ENCODE measurements around the gene EOLA1.
"Not testable (repeated sequence)": the region's sequence is repeated elsewhere in the genome, so short reads cannot be mapped to it uniquely, and the experiment has no call there.

The EOLA1 gene

GRCh38 chrX:149518236-149518635 lies 22.6 kb upstream of the EOLA1 start:
- WGBS, 2 donors (ENCODE audit: extremely low coverage in 2 of 2, insufficient read length in 2 of 2, insufficient replicate concordance in 1 of 2), result no CpG with 5 or more reads among the region's 7 CpGs

GRCh38 chrX:149520636-149521277 lies 20.1 kb upstream of the EOLA1 start:
- H2BK12ac ChIP-seq (ENCODE audit: low read length); H3K14ac ChIP-seq (ENCODE audit: low read length); H2BK5ac ChIP-seq (ENCODE audit: low read length); H2BK120ac ChIP-seq (ENCODE audit: low read depth, low read length); H3K9ac ChIP-seq (ENCODE audit: low read depth, low read length, poor library complexity); H3K9me3 ChIP-seq (replicated peaks in 1 of 2; ENCODE audit: control insufficient read depth in 2 of 2, insufficient read depth in 1 of 2, low read depth in 1 of 2, low read length in 2 of 2); H3K4me2 ChIP-seq (ENCODE audit: insufficient read depth, low read length, poor library complexity, severe bottlenecking); H3K27me3 ChIP-seq (ENCODE audit: control insufficient read depth in 3 of 3, insufficient read depth in 3 of 3, low read depth in 1 of 3, low read length in 3 of 3); H3K23ac ChIP-seq (ENCODE audit: low read depth, low read length, poor library complexity); H4K8ac ChIP-seq (ENCODE audit: low read depth, low read length); H3K79me1 ChIP-seq (ENCODE audit: low read depth, low read length); DNase-seq (ENCODE audit: low spot score); H3K18ac ChIP-seq (ENCODE audit: low read length); H3K4me3 ChIP-seq (ENCODE audit: low read length in 2 of 2); H3K36me3 ChIP-seq (replicated peaks in 1 of 2; ENCODE audit: control insufficient read depth in 2 of 2, insufficient read depth in 2 of 2, low read length in 2 of 2); H3K4me1 ChIP-seq (ENCODE audit: control insufficient read depth in 2 of 2, insufficient read depth in 1 of 2, low read depth in 1 of 2, low read length in 2 of 2); H4K91ac ChIP-seq (ENCODE audit: low read depth, low read length, poor library complexity); H2AK5ac ChIP-seq (ENCODE audit: low read depth, low read length); H2AFZ ChIP-seq (ENCODE audit: low read length); H3K4ac ChIP-seq (ENCODE audit: low read length); H2BK15ac ChIP-seq (ENCODE audit: low read length); H3K27ac ChIP-seq (replicated peaks; ENCODE audit: low read length): not testable (repeated sequence)
- whole genome bisulfite sequencing, 2 donors (ENCODE audit: extremely low coverage in 2 of 2, insufficient read length in 2 of 2, insufficient replicate concordance in 1 of 2), result no CpG with 5 or more reads among the region's 3 CpGs

More at GRCh38 chrX:149518236-149518635, 22.6 kb upstream of the EOLA1 start:
- Histone ChIP-seq H3K4me1 (ENCODE audit: control insufficient read depth in 2 of 2, insufficient read depth in 1 of 2, low read depth in 1 of 2, low read length in 2 of 2) (no peaks in the 10 kb centered on the region), H3K27me3 (ENCODE audit: control insufficient read depth in 3 of 3, insufficient read depth in 3 of 3, low read depth in 1 of 3, low read length in 3 of 3) (peaks cover 0 to 3% (median 0%) of the 10 kb centered on the region in 3 experiments), H3K9ac (ENCODE audit: low read depth, low read length, poor library complexity) (no peak overlapping the region), H3K14ac (ENCODE audit: low read length) (no peak overlapping the region), H3K23ac (ENCODE audit: low read depth, low read length, poor library complexity) (no peak overlapping the region), H2BK5ac (ENCODE audit: low read length) (no peak overlapping the region), H3K36me3 (replicated peaks in 1 of 2; ENCODE audit: control insufficient read depth in 2 of 2, insufficient read depth in 2 of 2, low read length in 2 of 2) (no peaks in the 10 kb centered on the region), H3K4me3 (ENCODE audit: low read length in 2 of 2) (no peak overlapping the region), H2AFZ (ENCODE audit: low read length) (no peak overlapping the region), H4K91ac (ENCODE audit: low read depth, low read length, poor library complexity) (no peak overlapping the region), H3K9me3 (replicated peaks in 1 of 2; ENCODE audit: control insufficient read depth in 2 of 2, insufficient read depth in 1 of 2, low read depth in 1 of 2, low read length in 2 of 2) (no peaks in the 10 kb centered on the region), H4K8ac (ENCODE audit: low read depth, low read length) (no peak overlapping the region), H3K4me2 (ENCODE audit: insufficient read depth, low read length, poor library complexity, severe bottlenecking) (no peak overlapping the region), H2BK15ac (ENCODE audit: low read length) (no peak overlapping the region), H2AK5ac (ENCODE audit: low read depth, low read length) (no peak overlapping the region), H2BK12ac (ENCODE audit: low read length) (no peak overlapping the region), H3K27ac (replicated peaks; ENCODE audit: low read length) (no peak overlapping the region), H2BK120ac (ENCODE audit: low read depth, low read length) (no peak overlapping the region), H3K4ac (ENCODE audit: low read length) (no peak overlapping the region), H3K18ac (ENCODE audit: low read length) (no peak overlapping the region), H3K79me1 (ENCODE audit: low read depth, low read length) (no peaks in the 10 kb centered on the region)
- DNase-seq (ENCODE audit: low spot score), result no peak

- Histone ChIP-seq H4K91ac (ENCODE audit: low read depth, low read length, poor library complexity) (no peak overlapping the region), H2BK15ac (ENCODE audit: low read length) (no peak overlapping the region), H3K79me1 (ENCODE audit: low read depth, low read length) (no peaks in the 10 kb centered on the region), H3K27me3 (ENCODE audit: control insufficient read depth in 3 of 3, insufficient read depth in 3 of 3, low read depth in 1 of 3, low read length in 3 of 3) (no peaks in the 10 kb centered on the region), H2AK5ac (ENCODE audit: low read depth, low read length) (no peak overlapping the region), H3K36me3 (replicated peaks in 1 of 2; ENCODE audit: control insufficient read depth in 2 of 2, insufficient read depth in 2 of 2, low read length in 2 of 2) (no peaks in the 10 kb centered on the region), H4K8ac (ENCODE audit: low read depth, low read length) (no peak overlapping the region), H3K18ac (ENCODE audit: low read length) (no peak overlapping the region), H2AFZ (ENCODE audit: low read length) (no peak overlapping the region), H3K9ac (ENCODE audit: low read depth, low read length, poor library complexity) (no peak overlapping the region), H3K9me3 (replicated peaks in 1 of 2; ENCODE audit: control insufficient read depth in 2 of 2, insufficient read depth in 1 of 2, low read depth in 1 of 2, low read length in 2 of 2) (no peaks in the 10 kb centered on the region), H3K14ac (ENCODE audit: low read length) (no peak overlapping the region), H3K4ac (ENCODE audit: low read length) (no peak overlapping the region), H3K27ac (replicated peaks; ENCODE audit: low read length) (no peak overlapping the region), H3K23ac (ENCODE audit: low read depth, low read length, poor library complexity) (no peak overlapping the region), H3K4me2 (ENCODE audit: insufficient read depth, low read length, poor library complexity, severe bottlenecking) (no peak overlapping the region), H2BK12ac (ENCODE audit: low read length) (no peak overlapping the region), H3K4me3 (ENCODE audit: low read length in 2 of 2) (no peak overlapping the region), H2BK120ac (ENCODE audit: low read depth, low read length) (no peak overlapping the region), H3K4me1 (ENCODE audit: control insufficient read depth in 2 of 2, insufficient read depth in 1 of 2, low read depth in 1 of 2, low read length in 2 of 2) (no peaks in the 10 kb centered on the region), H2BK5ac (ENCODE audit: low read length) (no peak overlapping the region)
- WGBS, 2 donors (ENCODE audit: extremely low coverage in 2 of 2, insufficient read length in 2 of 2, insufficient replicate concordance in 1 of 2), result no CpG with 5 or more reads among the region's 9 CpGs
- DNase-seq (ENCODE audit: low spot score), result no peak
These were observed 19.4 kb upstream of the EOLA1 start for GRCh38 chrX:149521438-149521837.

GRCh38 chrX:149522916-149523315 lies 17.9 kb upstream of the EOLA1 start:
- Histone ChIP-seq H3K4me3 (ENCODE audit: low read length in 2 of 2) (no peak overlapping the region), H3K4me1 (ENCODE audit: control insufficient read depth in 2 of 2, insufficient read depth in 1 of 2, low read depth in 1 of 2, low read length in 2 of 2) (no peaks in the 10 kb centered on the region), H3K9me3 (replicated peaks in 1 of 2; ENCODE audit: control insufficient read depth in 2 of 2, insufficient read depth in 1 of 2, low read depth in 1 of 2, low read length in 2 of 2) (no peaks in the 10 kb centered on the region), H3K9ac (ENCODE audit: low read depth, low read length, poor library complexity) (no peak overlapping the region), H4K91ac (ENCODE audit: low read depth, low read length, poor library complexity) (no peak overlapping the region), H2BK15ac (ENCODE audit: low read length) (no peak overlapping the region), H3K79me1 (ENCODE audit: low read depth, low read length) (no peaks in the 10 kb centered on the region), H2BK12ac (ENCODE audit: low read length) (no peak overlapping the region), H2AK5ac (ENCODE audit: low read depth, low read length) (no peak overlapping the region), H3K14ac (ENCODE audit: low read length) (no peak overlapping the region), H2BK120ac (ENCODE audit: low read depth, low read length) (no peak overlapping the region), H2BK5ac (ENCODE audit: low read length) (no peak overlapping the region), H3K4ac (ENCODE audit: low read length) (no peak overlapping the region), H3K18ac (ENCODE audit: low read length) (no peak overlapping the region), H3K23ac (ENCODE audit: low read depth, low read length, poor library complexity) (no peak overlapping the region), H4K8ac (ENCODE audit: low read depth, low read length) (no peak overlapping the region), H3K27ac (replicated peaks; ENCODE audit: low read length) (no peak overlapping the region), H3K27me3 (ENCODE audit: control insufficient read depth in 3 of 3, insufficient read depth in 3 of 3, low read depth in 1 of 3, low read length in 3 of 3) (no peaks in the 10 kb centered on the region), H3K36me3 (replicated peaks in 1 of 2; ENCODE audit: control insufficient read depth in 2 of 2, insufficient read depth in 2 of 2, low read length in 2 of 2) (no peaks in the 10 kb centered on the region), H2AFZ (ENCODE audit: low read length) (no peak overlapping the region), H3K4me2 (ENCODE audit: insufficient read depth, low read length, poor library complexity, severe bottlenecking) (no peak overlapping the region)
- DNase-seq (ENCODE audit: low spot score), result no peak
- no CpG with 5 or more reads among the region's 2 CpGs for WGBS, 2 donors (ENCODE audit: extremely low coverage in 2 of 2, insufficient read length in 2 of 2, insufficient replicate concordance in 1 of 2)
